HG03025 (cell line): Measurements from ENCODE around the gene PRDX2.

Experiments
- ATAC-seq: cut with Tn5 transposase; IDR thresholded peaks from one replicate; pipeline ENCODE4 v1.9.1; 2021; ENCODE audit warnings: mild to moderate bottlenecking, moderate library complexity; ENCODE audit not compliant: unreplicated experiment, low FRiP score

Gene PRDX2

DNA sequence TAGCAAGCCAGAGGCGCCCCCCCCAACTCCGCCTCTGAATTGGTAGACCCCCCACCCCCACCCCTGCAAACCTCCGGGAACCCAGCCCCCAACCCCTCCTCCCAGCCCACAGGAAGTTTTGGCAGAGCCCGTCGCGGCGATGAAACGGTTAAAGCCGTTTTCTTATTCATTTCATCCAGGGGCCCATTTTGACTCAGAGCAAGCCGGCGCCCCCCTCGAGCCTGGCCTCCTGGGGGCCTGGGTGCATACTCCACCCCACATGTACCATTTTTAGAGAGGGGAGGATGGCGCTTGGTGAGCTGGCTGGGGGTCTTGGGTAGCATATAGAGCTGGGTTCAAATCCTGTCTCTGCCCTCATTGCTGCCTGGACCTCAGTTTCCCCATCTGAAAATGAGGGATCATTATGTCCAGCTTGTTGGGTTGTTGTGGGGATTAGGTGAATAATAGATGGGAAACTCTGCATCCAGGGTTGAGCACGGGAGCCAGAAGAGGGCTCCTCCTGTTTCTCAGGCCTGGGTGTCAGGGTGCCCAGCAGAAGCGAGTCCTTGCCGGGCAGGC, 18.2 kb downstream of the PRDX2 start:
- no peak for ATAC-seq

DNA sequence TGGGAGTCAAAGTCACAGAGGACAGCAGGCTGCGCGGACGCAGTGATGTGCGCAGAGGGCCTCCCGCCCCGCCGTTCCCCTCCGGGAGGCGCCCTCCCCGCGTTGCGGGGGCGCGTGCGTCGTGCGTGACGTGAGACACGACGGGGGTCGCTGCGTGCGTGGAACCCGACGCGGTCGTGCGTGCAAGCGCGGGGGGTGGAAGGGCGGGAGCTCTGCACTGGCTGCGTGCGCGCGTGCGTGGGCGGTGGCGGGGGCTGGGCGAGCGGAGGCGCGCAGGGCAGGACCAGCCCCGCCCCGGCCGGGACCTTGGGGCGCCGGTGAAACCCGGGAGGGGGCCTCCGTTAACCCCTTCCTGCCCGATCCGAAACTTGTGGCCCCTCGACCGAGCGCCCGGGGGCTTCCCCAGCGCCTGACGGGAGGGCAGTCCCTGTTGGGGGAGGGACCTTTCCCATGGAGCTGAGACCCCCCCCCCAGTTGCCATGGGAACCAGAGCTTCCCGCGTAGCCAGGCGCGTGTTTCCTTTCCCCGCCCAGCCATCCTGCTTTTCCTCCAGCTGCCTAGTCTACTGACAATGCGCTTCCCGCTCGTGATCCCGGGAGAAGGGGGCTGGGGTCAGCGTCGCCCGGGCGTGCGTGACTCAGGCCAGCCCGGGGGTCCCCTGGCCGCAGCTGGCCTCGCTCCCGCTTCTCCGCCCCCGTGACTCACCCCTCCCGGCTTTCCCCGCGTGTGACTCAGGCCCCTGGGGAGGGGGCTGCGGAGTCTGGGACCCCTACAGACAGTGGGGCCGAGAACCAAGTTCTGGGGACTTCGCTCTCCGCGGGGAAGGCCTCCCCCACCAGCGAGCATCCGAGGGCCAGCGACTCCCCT, 18.9 kb downstream of the PRDX2 start:
- ATAC-seq = peak; percentile 36

DNA sequence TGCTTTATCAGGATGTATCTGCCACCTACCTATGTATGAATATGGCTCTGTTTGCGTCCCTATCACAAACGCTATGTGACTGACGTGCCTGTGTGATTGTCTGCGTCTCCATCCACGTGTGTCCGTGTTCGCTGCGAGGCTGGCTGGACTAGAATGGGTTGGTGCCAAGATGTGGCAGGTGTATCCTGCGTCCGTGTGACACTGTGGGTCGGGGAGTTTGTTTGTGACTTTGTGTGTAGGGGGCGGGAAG, 19.5 kb downstream of the PRDX2 start:
- ATAC-seq = no peak

DNA sequence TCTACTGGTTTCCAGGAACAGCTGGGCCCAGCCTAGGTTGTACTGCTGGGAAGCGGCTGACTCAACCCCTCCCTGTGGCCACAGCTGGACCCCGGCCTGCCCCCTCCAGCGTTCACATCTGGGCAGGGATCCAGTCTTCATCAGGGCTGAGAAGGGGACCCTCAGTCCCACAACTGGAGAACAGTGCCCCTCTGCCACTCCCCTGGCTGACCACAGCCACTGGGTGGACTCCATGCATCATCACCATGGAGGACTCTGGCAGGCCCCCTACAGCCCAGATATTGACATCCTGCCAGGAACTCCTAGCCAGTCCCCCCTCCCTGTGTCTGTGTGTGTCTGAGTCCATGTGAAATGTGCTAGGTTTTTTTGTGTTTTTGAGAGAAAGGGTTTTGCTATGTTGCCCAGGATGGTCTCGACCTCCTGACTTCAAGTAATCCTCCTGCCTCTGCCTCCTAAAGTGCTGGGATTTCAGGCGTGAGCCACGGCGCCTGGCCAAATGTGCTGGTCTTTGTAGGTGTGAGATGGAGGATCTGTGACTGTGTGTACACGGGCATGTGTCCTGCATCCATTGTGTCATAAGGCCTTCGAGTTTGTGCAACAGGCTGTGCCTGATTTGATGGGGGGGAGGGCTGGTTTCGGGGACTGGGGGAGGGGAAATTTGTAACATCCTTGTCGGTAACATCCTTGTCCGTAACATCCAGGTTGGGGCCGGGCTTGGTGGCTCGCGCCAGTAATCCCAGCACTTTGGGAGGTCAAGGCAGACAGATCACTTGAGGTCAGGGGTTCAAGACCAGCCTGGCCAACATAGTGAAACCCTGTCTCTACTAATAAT, 22.2 kb downstream of the PRDX2 start:
- no peak for ATAC-seq

DNA sequence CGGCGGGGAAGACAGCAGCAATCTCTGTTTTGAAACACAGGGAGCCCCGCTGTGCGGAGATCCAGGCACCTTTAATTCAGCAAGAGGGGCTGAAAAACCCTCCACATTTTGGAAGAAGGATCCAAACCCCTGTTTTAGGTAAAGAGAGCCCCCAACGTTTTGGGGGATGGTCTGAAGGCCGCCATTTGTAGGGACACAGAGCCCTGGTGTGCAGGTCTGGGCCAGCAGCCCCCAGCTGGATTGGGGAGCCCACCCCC, 22.8 kb downstream of the PRDX2 start:
- ATAC-seq = no peak

DNA sequence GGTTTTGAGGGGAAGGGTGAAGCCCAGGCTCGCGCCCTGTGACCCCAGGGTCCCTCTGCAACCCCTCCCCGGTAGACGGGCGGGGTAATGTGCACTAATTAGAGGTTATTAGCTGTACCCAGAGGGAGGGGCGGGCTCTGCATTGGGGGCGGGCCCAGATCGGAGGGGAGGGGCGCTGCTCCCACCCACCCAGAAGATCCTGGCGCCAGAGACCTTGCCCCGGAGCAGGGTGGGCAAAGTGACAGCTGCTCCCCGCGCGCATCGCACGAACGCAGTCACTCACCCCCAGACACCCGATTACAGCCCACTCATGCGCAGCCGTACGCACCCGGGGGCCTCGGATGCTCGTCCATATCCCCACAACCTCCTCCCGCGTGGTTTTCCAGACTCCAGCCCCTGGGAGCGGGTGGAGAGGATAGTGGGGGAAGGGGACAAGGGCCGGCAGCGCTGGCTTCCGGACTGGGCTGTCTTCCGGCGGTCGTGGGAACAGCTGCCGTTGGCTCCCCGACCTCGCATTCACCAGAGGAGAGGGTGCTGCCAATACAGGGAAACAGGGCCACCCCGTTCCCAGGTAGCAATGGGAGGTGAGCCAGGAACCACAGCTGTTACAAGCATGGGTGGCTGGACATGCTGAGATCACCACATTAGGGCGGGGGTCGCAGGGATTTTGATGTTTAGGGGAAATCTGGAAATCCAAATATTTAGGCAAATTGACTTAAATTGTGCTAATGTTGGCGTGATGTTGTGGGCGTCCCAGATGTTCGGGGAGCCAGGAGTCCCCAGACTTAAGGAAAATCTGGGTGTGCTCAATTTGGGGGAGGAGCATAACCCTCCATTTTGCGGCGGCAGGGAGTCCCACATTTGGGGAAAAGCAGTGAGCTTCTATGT, 23.3 kb downstream of the PRDX2 start:
- ATAC-seq = no peak

DNA sequence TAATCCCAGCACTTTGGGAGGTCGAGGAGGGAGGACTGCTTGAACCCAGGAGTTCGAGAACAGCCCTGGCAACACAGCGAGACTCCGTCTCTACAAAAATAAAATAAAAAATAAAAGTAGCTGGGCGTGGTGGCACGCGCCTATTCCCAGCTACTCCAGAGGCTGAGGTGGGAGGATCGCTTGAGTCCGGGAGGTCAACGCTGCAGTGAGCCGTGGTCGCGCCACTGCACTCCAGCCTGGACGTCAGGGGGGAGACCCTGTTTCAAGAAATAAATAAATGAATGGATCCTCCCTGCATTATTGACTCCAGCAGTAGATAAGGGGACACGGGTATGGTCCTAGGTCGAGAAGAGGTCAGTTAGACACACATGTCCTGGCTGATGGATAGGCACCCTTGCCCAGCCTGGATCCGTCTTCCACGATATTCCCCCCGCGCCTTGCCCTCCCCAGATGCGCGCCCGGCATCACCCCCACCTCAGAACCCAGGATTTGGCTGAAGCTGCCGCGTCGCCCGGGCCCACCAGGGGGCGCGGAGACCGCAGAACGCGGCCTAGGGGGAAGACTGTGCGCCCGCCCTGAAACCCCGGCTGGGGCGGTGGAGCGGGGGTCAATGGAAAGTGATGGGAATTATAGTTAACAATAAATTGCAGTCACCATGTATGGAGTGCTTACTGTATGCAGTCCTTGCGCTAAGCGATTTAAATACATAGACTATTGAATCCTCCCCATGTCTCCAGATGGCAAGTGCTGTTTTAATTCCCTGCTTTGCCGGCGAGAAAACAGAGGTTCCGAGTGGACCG, 24.2 kb downstream of the PRDX2 start:
- no peak for ATAC-seq

DNA sequence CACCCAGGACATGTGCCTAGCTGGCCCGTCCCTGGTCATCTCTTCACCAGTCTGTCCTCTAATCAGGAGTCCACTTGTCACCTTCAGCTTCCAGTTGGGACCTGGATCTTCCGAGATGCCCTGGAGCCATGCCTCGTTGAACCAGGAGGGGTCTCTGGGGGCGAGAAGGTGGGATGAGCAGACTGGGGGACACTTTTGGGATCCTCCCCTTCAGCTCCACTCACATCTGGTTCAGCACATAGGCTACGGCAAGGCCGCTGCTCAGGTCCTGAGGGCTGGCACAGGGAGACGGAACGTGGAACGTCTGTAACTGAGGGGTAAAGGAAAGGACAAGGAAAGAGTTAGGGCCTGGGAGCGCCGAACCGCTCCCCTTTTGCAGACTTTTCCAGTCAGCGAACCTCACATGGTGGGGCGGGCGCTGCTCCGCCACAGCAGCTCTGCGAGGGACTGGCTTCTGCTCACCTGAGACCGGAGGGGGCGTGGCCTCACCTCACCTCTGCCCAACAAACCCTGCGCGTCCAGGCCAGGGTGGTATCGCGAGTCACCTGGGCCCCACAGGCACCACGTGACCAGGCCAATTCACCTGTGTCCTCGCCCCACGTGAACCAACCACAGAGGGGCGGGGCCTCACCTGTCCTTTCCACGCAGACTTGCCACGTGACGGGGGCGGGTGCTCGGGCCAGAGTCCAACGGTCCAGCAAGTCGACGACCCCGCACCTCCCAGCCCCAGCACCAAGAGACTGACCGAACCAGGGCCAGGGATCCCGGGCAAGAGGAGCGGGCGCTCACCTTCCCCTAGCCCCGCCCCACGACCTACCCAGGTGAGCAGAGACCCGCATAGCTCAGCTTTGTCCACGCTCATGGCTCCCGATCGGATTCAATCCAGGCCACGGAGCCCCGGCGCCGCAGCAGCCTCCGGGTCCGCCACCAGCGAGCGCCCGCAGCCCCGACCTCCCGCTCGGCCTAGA, 26.7 kb downstream of the PRDX2 start, which contains the start of gene HOOK2:
HOOK2 (minus strand) TSS at position 965 of the 968 bp plus-strand sequence; CDS start at position 862, 103 bp downstream.
- no peak for ATAC-seq

DNA sequence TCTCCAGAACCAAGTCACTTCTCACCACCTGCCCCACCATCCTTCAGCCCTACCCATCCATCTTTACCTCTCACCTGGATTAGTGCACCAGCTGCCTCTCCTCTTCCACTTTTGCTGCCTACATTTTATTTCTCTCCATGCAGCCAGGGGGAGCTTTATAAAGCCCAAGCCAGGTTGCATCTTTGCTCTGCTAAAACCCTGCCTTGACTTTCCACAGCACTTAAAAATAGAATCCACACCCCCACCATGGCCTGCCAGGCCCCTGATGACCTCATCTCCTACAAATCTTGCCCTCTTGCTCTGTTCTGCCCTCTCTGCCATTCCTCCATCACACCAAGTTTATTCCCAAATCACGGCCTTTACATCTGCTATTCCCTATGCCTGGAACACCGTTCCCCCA, 28.0 kb downstream of the PRDX2 start:
- ATAC-seq = no peak

DNA sequence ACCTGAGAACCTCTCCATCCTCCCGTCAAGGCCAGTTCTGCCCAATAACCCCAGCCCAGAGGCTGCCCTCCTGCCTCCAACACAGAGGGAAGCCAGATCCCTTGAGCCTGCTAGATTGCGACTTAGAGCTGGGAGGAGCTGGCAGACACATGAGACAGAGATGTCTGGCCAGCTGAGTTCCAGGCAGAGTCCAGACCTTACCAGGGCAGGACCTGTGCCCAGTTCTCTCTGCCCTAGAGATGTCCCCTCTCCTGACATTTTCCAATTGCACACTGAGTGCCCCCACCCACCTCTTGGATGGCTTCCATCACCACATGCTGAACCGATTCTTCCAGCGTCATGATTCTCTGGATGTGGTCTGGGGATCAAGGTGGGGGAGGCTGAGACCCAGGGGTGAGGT, 29.3 kb downstream of the PRDX2 start:
- no peak for ATAC-seq

DNA sequence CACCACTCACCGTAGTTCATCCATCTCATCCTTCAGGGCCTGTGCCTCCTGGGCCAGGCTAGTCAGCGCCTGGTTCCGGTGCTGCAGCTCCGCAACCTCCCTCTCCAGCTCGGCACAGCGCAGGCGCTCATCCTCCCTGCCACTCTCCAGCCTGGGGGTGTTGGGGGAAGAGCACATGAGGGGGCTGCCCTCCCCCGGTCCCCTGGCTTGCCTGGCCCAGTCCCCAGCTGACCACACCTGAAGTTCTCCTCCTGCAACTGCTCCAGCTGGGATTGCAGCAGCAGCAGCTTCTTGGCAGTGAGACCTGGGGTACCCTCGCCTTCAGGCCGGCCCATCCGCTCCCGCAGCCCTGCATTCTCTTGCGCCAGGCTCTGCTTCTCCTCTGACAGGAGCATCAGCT, 30.7 kb downstream of the PRDX2 start:
- no peak for ATAC-seq

DNA sequence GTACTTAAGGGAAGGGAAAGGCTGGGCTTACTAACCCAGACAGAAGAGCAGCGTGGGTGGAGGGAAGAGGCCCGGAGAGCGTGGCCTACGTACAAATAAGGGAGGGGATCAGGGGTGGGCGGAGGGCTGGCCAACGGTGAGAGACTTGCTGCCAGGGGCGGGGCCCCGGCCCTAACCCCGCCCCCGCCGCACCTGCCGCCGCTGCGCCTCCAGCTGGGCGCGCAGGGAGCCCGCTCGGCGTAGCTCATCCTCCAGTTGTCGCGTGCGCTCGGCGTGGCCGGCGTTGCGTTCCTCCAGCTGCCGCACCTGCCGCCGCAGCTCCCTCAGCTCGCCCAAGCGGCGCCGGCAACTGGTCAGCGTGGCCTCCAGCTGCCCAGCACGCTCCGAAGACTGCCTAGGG, 31.9 kb downstream of the PRDX2 start:
- ATAC-seq = no peak

DNA sequence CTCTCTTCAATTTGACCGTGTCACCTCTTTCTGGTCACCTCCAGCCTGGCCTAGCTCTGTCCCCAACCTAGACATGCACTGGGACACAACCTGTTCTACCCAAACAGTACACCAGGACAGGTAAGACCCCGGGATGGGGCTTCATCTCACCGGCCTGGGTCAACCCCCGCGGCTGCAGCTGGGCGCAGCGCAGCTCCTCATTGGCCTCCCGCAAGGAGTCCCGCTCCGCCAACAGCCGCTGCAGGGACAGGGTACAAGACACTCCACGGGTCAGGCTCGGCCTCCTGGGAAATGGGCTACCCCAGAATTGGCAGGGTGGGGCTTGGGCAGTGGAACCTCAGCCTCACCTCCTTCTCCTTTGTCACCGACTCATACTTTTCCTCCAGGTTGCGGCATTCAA, 33.9 kb downstream of the PRDX2 start:
- ATAC-seq = no peak

DNA sequence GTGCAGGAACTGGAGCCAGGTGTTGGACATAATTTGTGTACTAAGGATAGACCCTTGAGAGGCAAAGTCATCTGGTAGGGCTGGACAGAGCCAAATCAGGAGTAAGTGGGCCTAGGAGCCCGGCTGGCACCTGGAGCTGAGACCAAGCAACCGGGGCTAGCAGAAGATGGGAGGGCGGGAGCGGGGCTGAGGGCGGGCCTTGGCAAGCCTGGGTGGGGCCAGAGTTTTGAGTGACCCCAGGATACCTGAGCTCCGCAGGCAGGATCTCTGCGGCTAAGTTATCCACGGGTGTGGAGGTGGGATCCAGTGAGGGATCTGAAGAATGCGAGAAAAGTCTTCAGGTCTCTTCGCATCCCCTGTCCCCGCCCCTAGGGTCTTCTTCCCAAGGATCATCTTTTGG, 34.5 kb downstream of the PRDX2 start:
- ATAC-seq = no peak

DNA sequence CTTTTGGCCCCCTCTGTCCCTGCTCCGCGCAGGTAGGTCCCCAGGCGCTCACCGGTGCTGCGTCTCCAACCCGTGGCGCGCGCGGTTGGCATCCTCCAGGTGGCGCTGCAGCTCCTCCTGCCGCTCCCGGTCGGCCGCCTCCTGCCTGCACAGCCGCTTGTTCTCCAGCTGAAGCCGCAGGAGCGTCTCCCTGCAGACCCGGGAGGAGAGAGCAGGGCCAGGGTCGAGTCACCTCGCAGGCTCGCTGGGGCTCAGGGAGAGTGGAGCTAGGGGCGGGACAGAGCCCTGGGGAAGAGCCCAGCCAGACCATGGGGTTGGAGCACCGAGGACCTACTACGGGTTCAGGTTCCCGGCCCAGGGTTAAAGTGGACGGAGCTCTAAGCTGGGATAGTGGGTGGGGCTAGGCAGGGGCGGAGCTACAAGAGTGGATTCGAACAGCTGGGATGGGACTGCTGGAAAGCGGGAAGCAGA, 35.5 kb downstream of the PRDX2 start:
- no peak for ATAC-seq

DNA sequence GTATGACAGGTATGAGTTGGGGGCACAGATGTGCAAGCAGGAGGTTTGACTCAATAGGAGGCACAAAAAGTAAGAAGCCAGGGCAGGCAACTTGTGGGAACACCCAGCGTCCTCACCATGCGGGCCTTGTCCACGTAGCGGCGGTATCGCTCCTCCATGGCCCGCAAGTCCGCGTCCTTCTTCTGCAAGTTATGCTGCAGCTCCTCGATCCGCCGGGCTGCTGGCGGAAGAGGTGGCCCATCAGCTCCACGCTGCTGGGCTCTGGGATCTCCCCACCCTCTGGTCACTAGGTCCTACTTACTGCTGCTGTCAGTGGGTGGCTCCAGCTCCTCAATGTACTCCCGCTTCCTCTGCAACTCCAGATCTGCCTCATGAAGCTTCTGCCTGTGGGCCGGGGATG, 36.9 kb downstream of the PRDX2 start:
- no peak for ATAC-seq

DNA sequence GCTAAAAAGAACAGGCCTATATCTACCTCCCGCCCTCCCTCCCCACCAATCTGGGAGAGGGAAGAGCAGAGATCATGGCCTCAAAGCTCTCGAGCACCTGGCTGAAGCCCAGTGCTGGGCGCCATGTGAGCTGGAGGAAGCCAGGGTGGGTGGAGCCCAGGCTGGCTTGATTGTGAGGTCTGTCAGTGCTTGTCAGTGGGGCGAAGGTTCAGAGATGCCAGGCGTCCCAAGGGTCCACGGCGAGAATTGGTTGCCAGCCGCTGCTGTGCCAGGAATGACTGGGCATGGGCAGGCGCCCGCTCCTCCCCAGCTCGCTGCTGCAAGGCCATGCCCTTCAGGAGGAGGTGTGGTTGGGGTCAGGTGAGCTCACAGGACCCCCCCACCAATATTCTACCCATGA, 38.5 kb downstream of the PRDX2 start:
- no peak for ATAC-seq

DNA sequence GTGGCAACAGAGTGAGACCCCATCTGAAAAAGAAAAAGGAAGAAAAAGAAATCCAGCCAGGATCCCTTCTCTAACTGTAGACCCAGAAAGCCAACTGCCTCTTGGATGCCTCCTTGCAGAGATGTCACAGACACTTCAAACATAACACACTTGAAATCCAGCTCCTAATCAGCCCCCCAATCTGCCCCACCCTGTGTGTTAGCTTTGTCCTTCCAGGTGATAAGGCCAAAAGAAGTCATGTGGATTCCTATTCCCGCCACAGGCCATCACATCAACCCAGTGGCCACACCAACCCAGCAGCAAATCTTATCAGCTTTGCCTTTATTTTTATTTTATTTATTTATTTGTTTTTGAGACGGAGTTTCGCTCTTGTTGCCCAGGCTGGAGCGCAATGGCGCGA, 41.9 kb downstream of the PRDX2 start:
- no peak for ATAC-seq
